WI38 (cell line): ENCODE results near the gene ZNF74.
"Not testable (repeated sequence)": the region's sequence is repeated elsewhere in the genome, so short reads cannot be mapped to it uniquely, and the experiment has no call there.

ENCODE experiments used
- H3K4me3 ChIP-seq: 2 replicates; pipeline ENCODE4 v1.5.1; 2011; ENCODE audit warnings: low read depth, mild to moderate bottlenecking, control low read depth, low read length
- CTCF ChIP-seq: IDR thresholded peaks from 2 replicates; pipeline ENCODE4 v1.5.1; 2012; ENCODE audit warnings: low read depth, mild to moderate bottlenecking, control low read depth, low read length

Gene ZNF74

GRCh38 chr22:20405931-20406685 lies 12.2 kb downstream of the ZNF74 start:
- H3K4me3 ChIP-seq: no peak overlapping the region
- TF ChIP-seq CTCF: no peak

- no peak for TF ChIP-seq CTCF
- no peak overlapping the region for H3K4me3 ChIP-seq
Observed at GRCh38 chr22:20406686-20407408, 12.9 kb downstream of the ZNF74 start.

- TF ChIP-seq CTCF: no peak
Observed at GRCh38 chr22:20407829-20408228, 13.9 kb downstream of the ZNF74 start.

GRCh38 chr22:20408891-20409290 lies 14.9 kb downstream of the ZNF74 start:
- no peak overlapping the region for H3K4me3 ChIP-seq
- no peak for TF ChIP-seq CTCF

More at GRCh38 chr22:20407829-20408228, 13.9 kb downstream of the ZNF74 start:
- H3K4me3 ChIP-seq: no peak overlapping the region

- H3K4me3 ChIP-seq: not testable (repeated sequence)
Observed at GRCh38 chr22:20409385-20409784, 15.4 kb downstream of the ZNF74 start.

- TF ChIP-seq CTCF: no peak
- H3K4me3 ChIP-seq: no peak overlapping the region
Observed at GRCh38 chr22:20412474-20413216, 18.7 kb downstream of the ZNF74 start.

GRCh38 chr22:20413217-20414058 lies 19.5 kb downstream of the ZNF74 start:
- no peak overlapping the region for H3K4me3 ChIP-seq
- TF ChIP-seq CTCF: no peak
